ENCODE data around the gene TBC1D19. TPM values are rescaled to one million over a fixed set of nuclear protein-coding genes. Genes with fewer than 3 reads are reported as not detected.

TBC1D19 gene
- total RNA-seq, 1 experiment from 2014 or later = 4.0 TPM

DNA sequence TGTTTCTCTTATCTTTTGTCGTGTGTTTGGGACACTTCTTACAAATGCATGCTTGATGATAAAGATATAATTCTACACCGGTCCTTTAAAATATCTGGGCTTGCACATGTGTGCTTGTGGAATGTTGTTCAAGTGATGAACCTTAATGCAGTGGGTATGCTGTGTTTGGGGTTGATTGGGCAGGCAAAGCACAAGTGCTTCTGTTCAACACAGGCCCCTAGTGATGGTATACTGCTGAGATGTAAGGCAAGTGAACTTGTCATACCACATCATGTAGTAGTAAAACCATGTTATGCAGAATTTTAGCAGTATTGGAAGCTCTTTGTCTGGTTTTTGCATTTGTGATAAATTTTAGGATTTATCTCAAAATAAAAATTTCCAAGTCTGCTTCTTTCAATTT, 23.9 kb downstream of the TBC1D19 start:
- Histone ChIP-seq H3K4me2 (ENCODE audit: low read length) (no peak overlapping the region), H3K9me3 (ENCODE audit: low read length) (no peaks in the 10 kb centered on the region), H3K4me3 (ENCODE audit: low read length) (no peak overlapping the region), H3K27ac (ENCODE audit: low read length) (no peak overlapping the region), H3K36me3 (ENCODE audit: low read depth, low read length) (no peaks in the 10 kb centered on the region), H3K9ac (ENCODE audit: low read length) (no peak overlapping the region), H4K20me1 (ENCODE audit: low read length) (no peaks in the 10 kb centered on the region), H3K4me1 (ENCODE audit: insufficient read depth, low read length) (no peaks in the 10 kb centered on the region), H3K27me3 (ENCODE audit: low read length) (no peaks in the 10 kb centered on the region), H3K9me2 (replicated peaks; ENCODE audit: low read length) (no peaks in the 10 kb centered on the region), H2AFZ (ENCODE audit: low read length) (no peak overlapping the region), H3K79me2 (ENCODE audit: low read length) (no peaks in the 10 kb centered on the region), H3F3A (ENCODE audit: low read length, unreplicated experiment) (no peaks in the 10 kb centered on the region)
- intact Hi-C loops (cut with micrococcal nuclease) = no loop called here
- TF ChIP-seq EZH2 (IDR thresholded peaks at IDR 0.05; ENCODE audit: low read length, unreplicated experiment) (no peak), EZH2phosphoT487 (IDR thresholded peaks at IDR 0.05; ENCODE audit: borderline replicate concordance, low read length) (no peak)
- TF ChIP-seq, protein P1, sequence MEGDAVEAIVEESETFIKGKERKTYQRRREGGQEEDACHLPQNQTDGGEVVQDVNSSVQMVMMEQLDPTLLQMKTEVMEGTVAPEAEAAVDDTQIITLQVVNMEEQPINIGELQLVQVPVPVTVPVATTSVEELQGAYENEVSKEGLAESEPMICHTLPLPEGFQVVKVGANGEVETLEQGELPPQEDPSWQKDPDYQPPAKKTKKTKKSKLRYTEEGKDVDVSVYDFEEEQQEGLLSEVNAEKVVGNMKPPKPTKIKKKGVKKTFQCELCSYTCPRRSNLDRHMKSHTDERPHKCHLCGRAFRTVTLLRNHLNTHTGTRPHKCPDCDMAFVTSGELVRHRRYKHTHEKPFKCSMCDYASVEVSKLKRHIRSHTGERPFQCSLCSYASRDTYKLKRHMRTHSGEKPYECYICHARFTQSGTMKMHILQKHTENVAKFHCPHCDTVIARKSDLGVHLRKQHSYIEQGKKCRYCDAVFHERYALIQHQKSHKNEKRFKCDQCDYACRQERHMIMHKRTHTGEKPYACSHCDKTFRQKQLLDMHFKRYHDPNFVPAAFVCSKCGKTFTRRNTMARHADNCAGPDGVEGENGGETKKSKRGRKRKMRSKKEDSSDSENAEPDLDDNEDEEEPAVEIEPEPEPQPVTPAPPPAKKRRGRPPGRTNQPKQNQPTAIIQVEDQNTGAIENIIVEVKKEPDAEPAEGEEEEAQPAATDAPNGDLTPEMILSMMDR (conservative IDR thresholded peaks at IDR 0.05; ENCODE audit: low read depth, low read length) = no peak
- ChIA-PET POLR2A (ENCODE audit: unreplicated experiment) (no interaction called here), CTCF (no interaction called here)
- no peak for DNase-seq
- BruUV-seq (replicated peaks) = no TSS peak
- ATAC-seq = no peak

DNA sequence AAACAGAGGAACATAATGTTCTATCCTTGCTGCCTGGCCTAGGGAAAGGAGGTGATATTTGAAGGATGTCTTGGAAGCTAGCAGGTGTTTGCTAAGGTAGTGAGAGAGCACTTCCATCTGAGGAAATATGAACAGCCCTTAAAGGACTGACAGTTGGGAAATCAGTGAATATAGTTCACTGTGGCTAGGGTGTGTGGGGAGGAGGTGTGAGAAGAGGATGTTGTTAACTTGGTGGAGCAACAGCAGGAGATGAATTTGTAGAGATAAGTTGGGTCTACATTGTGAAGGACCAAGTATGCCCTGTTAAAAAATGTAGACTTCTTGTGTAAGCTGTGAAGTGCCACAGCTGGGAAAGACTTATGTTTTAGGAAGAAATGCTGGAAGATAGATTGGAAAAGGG, 25.5 kb downstream of the TBC1D19 start:
- Histone ChIP-seq H3K27ac (ENCODE audit: low read length) (no peak overlapping the region), H3K79me2 (ENCODE audit: low read length) (no peaks in the 10 kb centered on the region), H3K27me3 (ENCODE audit: low read length) (no peaks in the 10 kb centered on the region), H4K20me1 (ENCODE audit: low read length) (no peaks in the 10 kb centered on the region), H3K9me3 (ENCODE audit: low read length) (no peaks in the 10 kb centered on the region), H2AFZ (ENCODE audit: low read length) (no peak overlapping the region), H3K4me2 (ENCODE audit: low read length) (no peak overlapping the region), H3K4me3 (ENCODE audit: low read length) (no peak overlapping the region), H3F3A (ENCODE audit: low read length, unreplicated experiment) (no peaks in the 10 kb centered on the region), H3K9me2 (replicated peaks; ENCODE audit: low read length) (no peaks in the 10 kb centered on the region), H3K9ac (ENCODE audit: low read length) (no peak overlapping the region), H3K36me3 (ENCODE audit: low read depth, low read length) (no peaks in the 10 kb centered on the region), H3K4me1 (ENCODE audit: insufficient read depth, low read length) (no peaks in the 10 kb centered on the region)
- ATAC-seq (no peak), DNase-seq (no peak)
- ChIA-PET POLR2A (ENCODE audit: unreplicated experiment) (no interaction called here), CTCF (no interaction called here)
- intact Hi-C loops (cut with micrococcal nuclease) = no loop called here
- TF ChIP-seq EZH2 (IDR thresholded peaks at IDR 0.05; ENCODE audit: low read length, unreplicated experiment) (no peak), EZH2phosphoT487 (IDR thresholded peaks at IDR 0.05; ENCODE audit: borderline replicate concordance, low read length) (no peak)
- TF ChIP-seq, protein P1 (conservative IDR thresholded peaks at IDR 0.05; ENCODE audit: low read depth, low read length) = no peak
- no TSS peak for BruUV-seq (replicated peaks)

DNA sequence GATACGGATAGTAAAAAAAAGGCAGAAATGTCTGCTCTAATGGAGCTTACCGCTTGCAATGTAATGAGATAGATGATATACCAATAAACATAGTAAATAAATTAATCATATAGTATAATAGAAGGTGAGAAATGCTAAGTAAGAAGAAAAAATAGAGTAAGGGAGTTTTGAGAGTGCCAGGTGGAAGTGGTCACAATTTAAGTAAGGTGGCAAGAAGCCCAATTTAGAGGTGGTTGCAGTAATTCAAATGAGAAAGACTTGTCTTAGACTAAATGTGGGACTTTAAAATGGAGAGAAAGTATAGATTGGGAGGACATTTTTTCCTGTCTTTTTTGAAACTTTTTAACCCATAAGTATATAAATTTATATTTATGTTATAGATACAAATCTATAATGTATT, 26.0 kb downstream of the TBC1D19 start:
- Histone ChIP-seq H3K9ac (ENCODE audit: low read length) (no peak overlapping the region), H3K9me3 (ENCODE audit: low read length) (no peaks in the 10 kb centered on the region), H3K36me3 (ENCODE audit: low read depth, low read length) (no peaks in the 10 kb centered on the region), H3K4me3 (ENCODE audit: low read length) (no peak overlapping the region), H3K4me1 (ENCODE audit: insufficient read depth, low read length) (no peaks in the 10 kb centered on the region), H3K27ac (ENCODE audit: low read length) (no peak overlapping the region), H4K20me1 (ENCODE audit: low read length) (no peaks in the 10 kb centered on the region), H3K4me2 (ENCODE audit: low read length) (no peak overlapping the region), H3K9me2 (replicated peaks; ENCODE audit: low read length) (no peaks in the 10 kb centered on the region), H3K79me2 (ENCODE audit: low read length) (no peaks in the 10 kb centered on the region), H3F3A (ENCODE audit: low read length, unreplicated experiment) (no peaks in the 10 kb centered on the region), H3K27me3 (ENCODE audit: low read length) (no peaks in the 10 kb centered on the region), H2AFZ (ENCODE audit: low read length) (no peak overlapping the region)
- POLR2A ChIA-PET (ENCODE audit: unreplicated experiment) = no interaction called here
- DNase-seq (no peak), ATAC-seq (no peak)
- intact Hi-C loops (cut with micrococcal nuclease) = no loop called here
- TF ChIP-seq EZH2phosphoT487 (IDR thresholded peaks at IDR 0.05; ENCODE audit: borderline replicate concordance, low read length) (no peak), EZH2 (IDR thresholded peaks at IDR 0.05; ENCODE audit: low read length, unreplicated experiment) (no peak)
- TF ChIP-seq, protein P1 (conservative IDR thresholded peaks at IDR 0.05; ENCODE audit: low read depth, low read length) = no peak
- BruUV-seq (replicated peaks) = no TSS peak
- CTCF ChIA-PET = interaction anchor here (0.6 kb wide), 1 partner anchor 123 kb away, joined by 3 read pairs; no protein-coding TSS in a partner anchor

All from PC-3 (cell line).